ENCODE measurements around the gene AFF3. TPM values are rescaled to one million over a fixed set of nuclear protein-coding genes. Genes with fewer than 3 reads are reported as not detected.

AFF3 gene
- total and polyA plus RNA-seq, 2 donors (not counting 1 experiment from before 2014, with no cell fraction given) = 0.50 to 2.5 TPM

GRCh38 chr2:100004959-100005387, 137.4 kb downstream of the AFF3 start:
- no peaks in the 10 kb centered on the region for H3K79me2 ChIP-seq (ENCODE audit: control insufficient read depth, insufficient read depth, low read length)
- no peak overlapping the region for H3K4me3 ChIP-seq (replicated peaks in 1 of 4; ENCODE audit: control extremely low read depth in 1 of 4, insufficient read depth in 1 of 4, low read depth in 3 of 4, low read length in 4 of 4)
- TF ChIP-seq CTCF (conservative IDR thresholded peaks at IDR 0.05 in 1 of 2, IDR thresholded peaks at IDR 0.05 in 1 of 2; ENCODE audit: low read depth in 1 of 2, low read length in 2 of 2) (no peak), EZH2 (IDR thresholded peaks at IDR 0.05; ENCODE audit: low read length, missing control alignments) (no peak)
- no peaks in the 10 kb centered on the region for H3K27me3 ChIP-seq (ENCODE audit: control insufficient read depth, insufficient read depth, low read length)
- H3K9me3 ChIP-seq (ENCODE audit: control insufficient read depth, insufficient read depth, low read depth, low read length) = no peaks in the 10 kb centered on the region
- no peak for DNase-seq (ENCODE audit: low read depth in 2 of 2)
- no peak overlapping the region for H3K27ac ChIP-seq (ENCODE audit: insufficient read depth, low read length)
- H4K20me1 ChIP-seq (ENCODE audit: control insufficient read depth, extremely low read depth, insufficient read depth, low read length) = no peaks in the 10 kb centered on the region
- peaks cover 6% of the 10 kb centered on the region for H3K4me1 ChIP-seq (ENCODE audit: control insufficient read depth, extremely low read depth, insufficient read depth, low read length)
- no peak overlapping the region for H2AFZ ChIP-seq (ENCODE audit: low read length)
- no peak overlapping the region for H3K9ac ChIP-seq (ENCODE audit: insufficient read depth, low read length)
- H3K36me3 ChIP-seq (ENCODE audit: control insufficient read depth, insufficient read depth, low read length) = no peaks in the 10 kb centered on the region
- H3K4me2 ChIP-seq (ENCODE audit: extremely low read depth, insufficient read depth, low read length) = no peak overlapping the region

- no peak overlapping the region for H3K4me2 ChIP-seq (ENCODE audit: extremely low read depth, insufficient read depth, low read length)
These were observed 138.0 kb downstream of the AFF3 start for GRCh38 chr2:100004348-100004884.

GRCh38 chr2:100002059-100002458, 140.3 kb downstream of the AFF3 start:
- Histone ChIP-seq H3K79me2 (ENCODE audit: control insufficient read depth, insufficient read depth, low read length) (no peaks in the 10 kb centered on the region), H3K9me3 (ENCODE audit: control insufficient read depth, insufficient read depth, low read depth, low read length) (no peaks in the 10 kb centered on the region), H3K9ac (ENCODE audit: insufficient read depth, low read length) (no peak overlapping the region), H3K4me3 (replicated peaks in 1 of 4; ENCODE audit: control extremely low read depth in 1 of 4, insufficient read depth in 1 of 4, low read depth in 3 of 4, low read length in 4 of 4) (no peak overlapping the region), H4K20me1 (ENCODE audit: control insufficient read depth, extremely low read depth, insufficient read depth, low read length) (no peaks in the 10 kb centered on the region), H2AFZ (ENCODE audit: low read length) (no peak overlapping the region), H3K36me3 (ENCODE audit: control insufficient read depth, insufficient read depth, low read length) (no peaks in the 10 kb centered on the region), H3K27ac (ENCODE audit: insufficient read depth, low read length) (no peak overlapping the region), H3K4me1 (ENCODE audit: control insufficient read depth, extremely low read depth, insufficient read depth, low read length) (no peaks in the 10 kb centered on the region), H3K4me2 (ENCODE audit: extremely low read depth, insufficient read depth, low read length) (no peak overlapping the region), H3K27me3 (ENCODE audit: control insufficient read depth, insufficient read depth, low read length) (no peaks in the 10 kb centered on the region)
- TF ChIP-seq EZH2 (IDR thresholded peaks at IDR 0.05; ENCODE audit: low read length, missing control alignments) = no peak
- TF ChIP-seq CTCF (conservative IDR thresholded peaks at IDR 0.05 in 1 of 2, IDR thresholded peaks at IDR 0.05 in 1 of 2; ENCODE audit: low read depth in 1 of 2, low read length in 2 of 2) = no peak
- DNase-seq (ENCODE audit: low read depth in 2 of 2) = no peak

More at GRCh38 chr2:100004348-100004884, 138.0 kb downstream of the AFF3 start:
- DNase-seq (ENCODE audit: low read depth in 2 of 2) = no peak
- H3K36me3 ChIP-seq (ENCODE audit: control insufficient read depth, insufficient read depth, low read length) = no peaks in the 10 kb centered on the region
- H3K27ac ChIP-seq (ENCODE audit: insufficient read depth, low read length) = no peak overlapping the region
- H3K9me3 ChIP-seq (ENCODE audit: control insufficient read depth, insufficient read depth, low read depth, low read length) = no peaks in the 10 kb centered on the region
- peaks cover 6% of the 10 kb centered on the region for H3K4me1 ChIP-seq (ENCODE audit: control insufficient read depth, extremely low read depth, insufficient read depth, low read length)
- no peak overlapping the region for H2AFZ ChIP-seq (ENCODE audit: low read length)
- no peaks in the 10 kb centered on the region for H3K27me3 ChIP-seq (ENCODE audit: control insufficient read depth, insufficient read depth, low read length)
- no peak overlapping the region for H3K9ac ChIP-seq (ENCODE audit: insufficient read depth, low read length)
- TF ChIP-seq EZH2 (IDR thresholded peaks at IDR 0.05; ENCODE audit: low read length, missing control alignments) (no peak), CTCF (conservative IDR thresholded peaks at IDR 0.05 in 1 of 2, IDR thresholded peaks at IDR 0.05 in 1 of 2; ENCODE audit: low read depth in 1 of 2, low read length in 2 of 2) (no peak)
- no peak overlapping the region for H3K4me3 ChIP-seq (replicated peaks in 1 of 4; ENCODE audit: control extremely low read depth in 1 of 4, insufficient read depth in 1 of 4, low read depth in 3 of 4, low read length in 4 of 4)
- H4K20me1 ChIP-seq (ENCODE audit: control insufficient read depth, extremely low read depth, insufficient read depth, low read length) = no peaks in the 10 kb centered on the region
- H3K79me2 ChIP-seq (ENCODE audit: control insufficient read depth, insufficient read depth, low read length) = no peaks in the 10 kb centered on the region

Data from fibroblast of lung (primary cell).